ENCODE data around the gene SF1. TPM values are rescaled to one million over a fixed set of nuclear protein-coding genes. Genes with fewer than 3 reads are reported as not detected.

SF1 gene
- total and polyA plus RNA-seq, 9 of the 15 experiments (the other 6 are each of a cell fraction or from before 2014, with no cell fraction given) = 13.1 to 334 (median 111) TPM

DNA sequence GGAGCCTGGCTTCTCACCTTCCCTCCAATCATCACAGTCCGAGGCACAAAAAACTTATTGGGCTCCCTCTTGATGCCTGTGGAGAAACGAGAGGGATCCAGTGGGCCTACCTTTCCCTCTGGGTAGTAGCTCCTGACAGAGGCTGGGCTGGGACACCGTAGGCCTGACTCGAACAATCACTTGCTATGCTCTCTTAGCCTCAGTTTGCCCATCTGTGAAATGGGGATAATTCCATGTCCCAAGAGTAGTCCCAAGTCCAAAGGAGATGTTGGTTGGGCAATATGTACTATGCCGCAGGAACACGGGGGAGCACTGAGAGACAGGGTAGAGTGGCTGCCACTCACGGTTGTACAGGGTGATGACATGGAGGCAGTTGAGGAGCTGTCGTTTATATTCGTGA, 26.8 kb downstream of the SF1 start (continued):
- TF ChIP-seq CTCFL (IDR thresholded peaks at IDR 0.05; ENCODE audit: borderline replicate concordance, insufficient read depth, low read depth, low read length, poor library complexity, severe bottlenecking) (no peak), ZFP36 (IDR thresholded peaks at IDR 0.05; ENCODE audit: low read depth, low read length, partially characterized antibody) (no peak), LARP7 (IDR thresholded peaks at IDR 0.05) (no peak), ZNF12 (CRISPR knock-in tag; IDR thresholded peaks at IDR 0.05) (no peak), ELF1 (tag; IDR thresholded peaks at IDR 0.05) (no peak), ZBTB9 (CRISPR knock-in tag; IDR thresholded peaks at IDR 0.05) (no peak), POLR2AphosphoS2 (IDR thresholded peaks at IDR 0.05; ENCODE audit: low read length) (no peak), KDM1A (IDR thresholded peaks at IDR 0.05) (peak; percentile 82 to 93), CHD7 (IDR thresholded peaks at IDR 0.05; ENCODE audit: low read depth, low read length) (no peak), PHF20 (IDR thresholded peaks at IDR 0.05; ENCODE audit: partially characterized antibody) (peak; percentile 55), HNRNPL (IDR thresholded peaks at IDR 0.05; ENCODE audit: low read depth, low read length) (no peak), SMARCA5 (IDR thresholded peaks at IDR 0.05) (peak; percentile 85; the same call in 1 of the 2 replicates)
- TF ChIP-seq, protein P1, sequence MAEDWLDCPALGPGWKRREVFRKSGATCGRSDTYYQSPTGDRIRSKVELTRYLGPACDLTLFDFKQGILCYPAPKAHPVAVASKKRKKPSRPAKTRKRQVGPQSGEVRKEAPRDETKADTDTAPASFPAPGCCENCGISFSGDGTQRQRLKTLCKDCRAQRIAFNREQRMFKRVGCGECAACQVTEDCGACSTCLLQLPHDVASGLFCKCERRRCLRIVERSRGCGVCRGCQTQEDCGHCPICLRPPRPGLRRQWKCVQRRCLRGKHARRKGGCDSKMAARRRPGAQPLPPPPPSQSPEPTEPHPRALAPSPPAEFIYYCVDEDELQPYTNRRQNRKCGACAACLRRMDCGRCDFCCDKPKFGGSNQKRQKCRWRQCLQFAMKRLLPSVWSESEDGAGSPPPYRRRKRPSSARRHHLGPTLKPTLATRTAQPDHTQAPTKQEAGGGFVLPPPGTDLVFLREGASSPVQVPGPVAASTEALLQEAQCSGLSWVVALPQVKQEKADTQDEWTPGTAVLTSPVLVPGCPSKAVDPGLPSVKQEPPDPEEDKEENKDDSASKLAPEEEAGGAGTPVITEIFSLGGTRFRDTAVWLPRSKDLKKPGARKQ (CRISPR knock-in tag; IDR thresholded peaks at IDR 0.05) = no peak

Measured in K562 (cell line).